ENCODE data around the gene ASCL1. TPM values are rescaled to one million over a fixed set of nuclear protein-coding genes. Genes with fewer than 3 reads are reported as not detected.
A peak's percentile ranks its signal among the peaks of the same experiment; 100 is the strongest.

ASCL1 gene
- total RNA-seq (2022) = not detected in 2 replicates
- Bru-seq, nascent RNA = not detected
- not detected for BruChase-seq, experiment 1, labeled RNA remaining after a 6-hour chase
- BruChase-seq, experiment 2, labeled RNA remaining after a 2-hour chase = percentile 15 among the genes with signal in this experiment
- long read RNA-seq = 0 reads

DNA sequence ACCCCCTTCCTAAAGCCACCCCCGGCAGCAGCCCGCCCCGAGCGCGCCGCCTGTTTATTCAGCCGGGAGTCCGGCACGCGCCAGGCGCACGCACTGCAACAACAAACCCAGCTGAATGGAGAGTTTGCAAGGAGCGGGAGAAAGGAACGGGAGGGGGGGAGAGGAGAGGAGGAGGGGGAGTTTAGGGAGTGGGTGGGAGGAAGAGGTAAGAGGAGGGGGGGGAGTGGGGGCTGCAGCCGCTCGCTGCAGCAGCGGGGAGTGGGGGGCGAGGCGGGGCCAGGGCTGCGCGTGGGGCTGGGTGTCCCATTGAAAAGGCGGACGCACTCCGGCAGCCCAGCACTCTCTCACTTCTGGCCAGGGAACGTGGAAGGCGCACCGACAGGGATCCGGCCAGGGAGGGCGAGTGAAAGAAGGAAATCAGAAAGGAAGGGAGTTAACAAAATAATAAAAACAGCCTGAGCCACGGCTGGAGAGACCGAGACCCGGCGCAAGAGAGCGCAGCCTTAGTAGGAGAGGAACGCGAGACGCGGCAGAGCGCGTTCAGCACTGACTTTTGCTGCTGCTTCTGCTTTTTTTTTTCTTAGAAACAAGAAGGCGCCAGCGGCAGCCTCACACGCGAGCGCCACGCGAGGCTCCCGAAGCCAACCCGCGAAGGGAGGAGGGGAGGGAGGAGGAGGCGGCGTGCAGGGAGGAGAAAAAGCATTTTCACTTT, at the start of gene ASCL1:
Gene ASCL1 (plus strand): TSS at position 336 of the 712 bp plus-strand sequence. CDS start 571 bp downstream, outside the sequence.
- no peak within 1 kb of the TSS for H3K4me3 Mint-ChIP-seq (ENCODE audit: unreplicated experiment)
- H3K27me3 Mint-ChIP-seq (ENCODE audit: insufficient read depth, unreplicated experiment) = no peaks in the 10 kb centered on the region
- no peak for DNase-seq (ENCODE audit: unreplicated experiment)
- no peaks in the 10 kb centered on the region for H3K4me1 Mint-ChIP-seq (ENCODE audit: insufficient read depth, unreplicated experiment)
- peaks cover 8% of the 10 kb centered on the region for H3K9me3 Mint-ChIP-seq (ENCODE audit: unreplicated experiment)
- no peak within 1 kb of the TSS for H3K27ac Mint-ChIP-seq (ENCODE audit: low read depth, unreplicated experiment)
- CTCF ChIA-PET = no interaction called here
- TF ChIP-seq, protein P1, sequence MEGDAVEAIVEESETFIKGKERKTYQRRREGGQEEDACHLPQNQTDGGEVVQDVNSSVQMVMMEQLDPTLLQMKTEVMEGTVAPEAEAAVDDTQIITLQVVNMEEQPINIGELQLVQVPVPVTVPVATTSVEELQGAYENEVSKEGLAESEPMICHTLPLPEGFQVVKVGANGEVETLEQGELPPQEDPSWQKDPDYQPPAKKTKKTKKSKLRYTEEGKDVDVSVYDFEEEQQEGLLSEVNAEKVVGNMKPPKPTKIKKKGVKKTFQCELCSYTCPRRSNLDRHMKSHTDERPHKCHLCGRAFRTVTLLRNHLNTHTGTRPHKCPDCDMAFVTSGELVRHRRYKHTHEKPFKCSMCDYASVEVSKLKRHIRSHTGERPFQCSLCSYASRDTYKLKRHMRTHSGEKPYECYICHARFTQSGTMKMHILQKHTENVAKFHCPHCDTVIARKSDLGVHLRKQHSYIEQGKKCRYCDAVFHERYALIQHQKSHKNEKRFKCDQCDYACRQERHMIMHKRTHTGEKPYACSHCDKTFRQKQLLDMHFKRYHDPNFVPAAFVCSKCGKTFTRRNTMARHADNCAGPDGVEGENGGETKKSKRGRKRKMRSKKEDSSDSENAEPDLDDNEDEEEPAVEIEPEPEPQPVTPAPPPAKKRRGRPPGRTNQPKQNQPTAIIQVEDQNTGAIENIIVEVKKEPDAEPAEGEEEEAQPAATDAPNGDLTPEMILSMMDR (IDR thresholded peaks at IDR 0.05; ENCODE audit: unreplicated experiment) = no peak
- POLR2A ChIA-PET = no interaction called here
- H3K36me3 Mint-ChIP-seq (ENCODE audit: insufficient read depth, unreplicated experiment) = no peaks in the 10 kb centered on the region
- intact Hi-C loops (cut with micrococcal nuclease) = no loop called here
- BruUV-seq (replicated peaks) = no TSS peak

DNA sequence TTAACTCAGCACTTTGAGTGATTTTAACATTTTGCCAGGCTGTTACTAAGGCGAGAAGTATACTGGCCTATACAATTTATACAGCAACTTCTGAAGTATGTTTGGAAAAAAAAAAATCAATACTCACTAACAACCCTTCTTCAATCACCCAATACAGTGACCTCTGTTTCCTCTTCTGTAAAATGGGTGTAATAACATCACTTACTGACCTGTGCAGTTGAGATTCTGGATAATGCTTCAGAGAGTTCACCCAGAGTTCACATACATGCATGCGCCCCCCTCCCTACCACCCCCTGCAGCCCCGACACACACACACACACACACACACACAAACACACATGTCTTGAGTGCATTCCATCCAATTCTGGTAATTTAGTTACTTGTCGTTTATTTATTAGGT, 49.6 kb upstream of the ASCL1 start:
- no TSS peak for BruUV-seq (replicated peaks)
- no peak for DNase-seq (ENCODE audit: unreplicated experiment)
- H3K4me1 Mint-ChIP-seq (ENCODE audit: insufficient read depth, unreplicated experiment) = no peaks in the 10 kb centered on the region

GRCh38 chr12:102910137-102910536, 47.3 kb upstream of the ASCL1 start:
- no peaks in the 10 kb centered on the region for H3K9me3 Mint-ChIP-seq (ENCODE audit: unreplicated experiment)
- DNase-seq (ENCODE audit: unreplicated experiment) = no peak
- BruUV-seq (replicated peaks) = no TSS peak
- peaks cover 4% of the 10 kb centered on the region for H3K27me3 Mint-ChIP-seq (ENCODE audit: insufficient read depth, unreplicated experiment)
- H3K4me1 Mint-ChIP-seq (ENCODE audit: insufficient read depth, unreplicated experiment) = no peaks in the 10 kb centered on the region
- H3K4me3 Mint-ChIP-seq (ENCODE audit: unreplicated experiment) = no peak overlapping the region
- ChIA-PET CTCF (interaction anchor here (0.5 to 1.5 kb wide), 2 partner anchors 27 to 207 kb away, joined by 3 to 7 read pairs; no protein-coding TSS in a partner anchor), POLR2A (interaction anchor here (0.6 kb wide), 1 partner anchor 86 kb away, joined by 3 read pairs; no protein-coding TSS in a partner anchor)
- intact Hi-C loops (cut with micrococcal nuclease) = no loop called here
- H3K36me3 Mint-ChIP-seq (ENCODE audit: insufficient read depth, unreplicated experiment) = no peaks in the 10 kb centered on the region
- TF ChIP-seq, protein P1 (IDR thresholded peaks at IDR 0.05; ENCODE audit: unreplicated experiment) = no peak
- no peak overlapping the region for H3K27ac Mint-ChIP-seq (ENCODE audit: low read depth, unreplicated experiment)

More for the DNA sequence above, 49.6 kb upstream of the ASCL1 start:
- Mint-ChIP-seq H3K27me3 (ENCODE audit: insufficient read depth, unreplicated experiment) (peaks cover 13% of the 10 kb centered on the region), H3K9me3 (ENCODE audit: unreplicated experiment) (no peaks in the 10 kb centered on the region), H3K27ac (ENCODE audit: low read depth, unreplicated experiment) (no peak overlapping the region), H3K36me3 (ENCODE audit: insufficient read depth, unreplicated experiment) (no peaks in the 10 kb centered on the region), H3K4me3 (ENCODE audit: unreplicated experiment) (no peak overlapping the region)
- POLR2A ChIA-PET = no interaction called here
- CTCF ChIA-PET = no interaction called here
- intact Hi-C loops (cut with micrococcal nuclease) = no loop called here
- TF ChIP-seq, protein P1 (IDR thresholded peaks at IDR 0.05; ENCODE audit: unreplicated experiment) = no peak

DNA sequence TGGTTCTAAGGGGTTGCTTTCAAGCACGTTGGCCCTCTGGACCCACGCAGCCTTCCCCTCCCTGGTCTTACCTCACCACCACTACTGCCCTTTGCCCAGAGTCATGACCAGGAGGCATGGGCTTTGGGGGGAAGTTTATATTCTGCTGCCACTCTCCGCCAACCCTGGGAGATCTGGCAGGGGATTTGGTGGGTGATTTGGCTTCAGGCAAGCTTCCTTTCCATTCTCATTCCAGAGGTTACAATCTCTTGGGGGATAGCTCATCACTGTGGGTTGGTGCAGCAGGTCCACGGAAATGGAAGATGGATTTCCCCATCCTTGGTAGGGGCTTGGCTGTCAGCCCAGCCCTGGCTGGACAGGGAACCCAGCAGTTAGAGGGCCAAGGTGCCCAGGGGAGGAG, 46.7 kb upstream of the ASCL1 start:
- CTCF ChIA-PET = interaction anchor here (0.6 to 1.1 kb wide), 2 partner anchors 28 to 40 kb away, joined by 3 to 4 read pairs; no protein-coding TSS in a partner anchor
- no peaks in the 10 kb centered on the region for H3K4me1 Mint-ChIP-seq (ENCODE audit: insufficient read depth, unreplicated experiment)

More for the DNA sequence above, 46.7 kb upstream of the ASCL1 start:
- Mint-ChIP-seq H3K4me3 (ENCODE audit: unreplicated experiment) (no peak overlapping the region), H3K9me3 (ENCODE audit: unreplicated experiment) (no peaks in the 10 kb centered on the region), H3K36me3 (ENCODE audit: insufficient read depth, unreplicated experiment) (no peaks in the 10 kb centered on the region), H3K27ac (ENCODE audit: low read depth, unreplicated experiment) (no peak overlapping the region), H3K27me3 (ENCODE audit: insufficient read depth, unreplicated experiment) (no peaks in the 10 kb centered on the region)
- POLR2A ChIA-PET = no interaction called here
- intact Hi-C loops (cut with micrococcal nuclease) = no loop called here
- no peak for DNase-seq (ENCODE audit: unreplicated experiment)
- no TSS peak for BruUV-seq (replicated peaks)
- TF ChIP-seq, protein P1 (IDR thresholded peaks at IDR 0.05; ENCODE audit: unreplicated experiment) = no peak
